GM19043 (cell line): ENCODE data around the gene SFTPB.
"Not testable (repeated sequence)": the region's sequence is repeated elsewhere in the genome, so short reads cannot be mapped to it uniquely, and the experiment has no call there.

ENCODE experiments used
- ATAC-seq: cut with Tn5 transposase; IDR thresholded peaks from one replicate; pipeline ENCODE4 v1.9.1; 2021; ENCODE audit warnings: low read depth; ENCODE audit not compliant: unreplicated experiment

Gene SFTPB

DNA sequence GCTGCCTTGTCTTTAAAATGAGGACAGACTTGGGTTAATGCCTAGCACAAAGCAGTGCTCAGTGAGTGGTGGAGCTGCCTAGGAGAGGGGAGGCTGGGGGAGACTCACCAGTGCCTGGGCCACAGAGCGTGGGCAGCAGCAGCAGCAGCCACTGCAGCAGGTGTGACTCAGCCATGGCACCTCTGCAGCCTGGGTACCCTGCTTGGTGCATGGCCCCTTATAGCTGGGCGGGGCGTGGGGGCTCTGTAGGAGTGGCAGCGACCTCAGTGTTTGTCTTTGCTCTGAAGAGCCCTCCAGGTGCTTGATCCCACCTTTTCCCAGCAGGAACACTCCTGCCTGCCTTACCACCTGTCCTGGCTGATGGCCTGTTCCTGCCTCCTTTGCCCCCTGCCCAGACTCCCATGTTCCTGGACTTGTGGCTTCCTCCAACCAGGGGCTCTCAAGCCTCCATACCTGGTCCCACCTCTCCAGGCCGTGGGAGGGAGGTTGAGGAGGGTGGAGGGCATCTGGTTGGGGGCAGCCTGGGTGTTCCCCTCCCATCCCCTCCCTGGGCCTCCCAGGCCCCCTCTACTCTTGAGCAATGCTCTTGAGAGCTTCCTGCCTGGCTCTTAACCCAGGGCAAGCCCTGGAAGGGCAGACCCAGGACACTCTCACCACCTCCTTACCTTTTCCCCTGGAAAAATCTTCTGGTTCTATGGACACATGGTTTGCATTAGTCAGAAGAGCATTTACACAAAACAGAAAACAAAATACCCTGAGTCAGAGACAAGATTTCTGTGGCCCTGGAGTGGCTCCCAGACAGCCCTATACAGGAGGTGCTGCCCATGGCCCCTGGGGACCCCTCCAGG lies at the start of gene SFTPB:
Gene SFTPB (minus strand): TSS at position 191 of the 848 bp plus-strand sequence. CDS start 16 bp downstream, at position 175.
- ATAC-seq = no peak

- ATAC-seq = no peak
These were observed 49.5 kb upstream of the SFTPB start for GRCh38 chr2:85717308-85718008.

DNA sequence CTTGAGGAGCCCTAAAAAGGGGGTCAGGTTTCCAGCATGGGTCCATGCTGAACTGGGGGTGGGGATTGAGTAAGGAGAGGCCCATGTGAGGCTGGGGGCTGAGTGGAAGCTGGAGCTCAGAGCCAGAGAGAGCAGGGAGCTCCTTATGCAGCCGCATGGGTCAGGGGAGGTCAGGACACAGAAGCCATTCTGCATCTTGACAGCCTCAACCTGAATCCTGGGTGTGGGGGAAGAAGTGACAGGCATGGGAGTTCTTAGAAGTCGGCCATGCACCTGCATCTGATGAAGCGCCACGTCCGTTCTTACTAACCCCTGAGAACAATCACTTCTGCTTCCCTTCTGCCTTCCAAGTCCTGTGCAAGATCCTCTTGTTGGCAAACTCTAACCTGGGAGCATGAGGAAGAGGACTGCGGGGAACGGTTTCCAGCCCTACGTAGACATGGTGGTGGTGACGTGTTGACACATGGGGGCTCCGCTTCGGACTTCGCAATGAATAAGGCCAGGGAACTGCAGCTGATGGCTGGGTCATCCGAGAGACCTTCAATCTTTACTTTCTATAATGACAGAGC lies 48.4 kb upstream of the SFTPB start:
- ATAC-seq = no peak

DNA sequence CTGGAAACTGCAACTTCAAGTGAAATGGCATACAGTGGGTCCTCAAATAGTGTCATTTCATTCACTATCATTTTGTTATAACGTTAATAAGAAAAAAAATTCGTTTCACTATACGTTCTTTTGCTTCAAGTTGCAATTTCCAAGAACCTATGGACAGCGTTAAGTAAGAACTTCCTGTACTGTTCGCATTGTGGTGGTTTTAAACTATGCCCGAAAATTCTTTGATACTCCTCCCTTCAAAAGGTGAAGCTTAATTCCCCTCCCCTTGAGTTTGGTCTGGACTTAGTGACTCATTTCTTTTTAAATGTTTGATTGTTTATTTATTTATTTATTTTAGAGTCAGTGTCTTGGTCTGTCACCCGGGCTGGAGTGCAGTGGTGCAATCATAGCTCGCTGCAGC lies 46.8 kb upstream of the SFTPB start:
- no peak for ATAC-seq

DNA sequence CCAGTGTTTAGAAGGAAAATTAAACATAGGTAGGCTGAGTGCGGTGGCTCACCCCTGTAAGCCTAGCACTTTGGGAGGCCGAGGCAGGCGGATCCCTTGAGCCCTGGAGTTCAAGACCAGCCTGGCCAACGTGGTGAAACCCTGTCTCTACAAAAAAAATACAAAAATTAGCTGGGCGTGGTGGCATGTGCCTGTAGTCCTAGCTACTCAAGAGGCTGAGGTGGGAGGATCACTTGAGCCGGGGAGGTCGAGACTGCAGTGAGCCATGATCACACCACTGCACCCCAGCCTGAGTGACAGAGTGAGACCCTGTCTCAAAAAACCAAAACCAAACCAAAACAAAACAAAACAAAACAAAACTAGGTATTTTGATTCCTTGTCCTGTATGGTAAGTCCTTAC lies 46.4 kb upstream of the SFTPB start:
- not testable (repeated sequence) for ATAC-seq

DNA sequence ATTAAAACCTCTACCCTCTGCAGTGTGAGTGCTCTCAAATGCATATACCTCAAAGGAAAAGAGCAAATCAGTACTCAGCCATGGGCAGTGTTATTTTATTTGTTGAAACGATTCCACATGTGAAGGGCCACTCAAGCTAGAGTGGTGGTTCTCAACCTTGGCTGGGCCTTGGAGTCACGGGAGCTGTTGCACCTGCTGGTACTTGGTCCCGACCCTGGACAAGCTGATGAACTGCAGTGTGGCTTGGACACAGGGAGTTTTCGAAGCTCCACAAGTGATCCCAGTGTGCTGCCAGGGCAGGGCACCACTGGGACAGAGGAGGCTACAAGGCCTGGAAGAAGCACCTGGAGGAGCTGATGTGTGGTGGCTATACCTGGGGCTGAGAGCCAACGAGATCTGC lies 45.8 kb upstream of the SFTPB start:
- ATAC-seq = no peak

DNA sequence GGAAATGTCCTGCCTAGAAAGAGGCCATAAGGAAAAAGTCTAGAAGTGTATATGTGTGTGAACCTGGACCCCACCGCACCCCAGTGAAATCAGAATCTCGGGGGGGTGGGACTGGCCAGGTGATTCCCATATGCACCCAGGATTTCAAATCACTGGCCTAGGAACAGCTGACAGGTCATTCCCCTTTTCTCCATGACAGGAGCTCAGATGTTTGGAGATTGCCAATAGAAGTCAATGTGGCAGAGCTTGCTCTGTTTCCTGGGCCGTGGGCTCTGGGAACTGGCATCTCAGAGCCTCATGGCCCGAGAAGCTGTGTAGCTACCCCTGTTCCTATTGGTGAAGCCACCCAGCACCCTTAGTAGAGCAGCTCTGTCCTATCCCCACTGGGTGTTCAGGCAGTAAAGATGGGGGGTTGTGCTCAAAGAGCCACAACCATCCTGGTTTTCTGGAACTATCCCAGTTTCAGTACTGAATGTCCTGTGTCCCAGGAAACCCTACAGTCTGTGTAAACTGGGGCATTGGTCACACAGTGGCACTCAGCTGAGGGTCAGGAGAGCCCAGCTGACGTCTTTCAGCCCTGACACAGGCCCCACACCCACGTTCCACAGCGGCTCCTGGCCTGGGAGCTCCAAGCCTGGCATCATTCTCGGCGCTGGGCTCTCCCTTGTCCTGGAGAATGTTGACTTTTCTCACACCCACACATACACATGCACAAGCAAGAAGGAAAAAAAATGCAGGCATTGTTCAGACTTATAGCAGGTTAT lies 45.0 kb upstream of the SFTPB start:
- no peak for ATAC-seq

- no peak for ATAC-seq
These were observed 44.3 kb upstream of the SFTPB start for GRCh38 chr2:85712336-85712735.

- ATAC-seq = no peak
These were observed 43.6 kb upstream of the SFTPB start for GRCh38 chr2:85711578-85712060.

DNA sequence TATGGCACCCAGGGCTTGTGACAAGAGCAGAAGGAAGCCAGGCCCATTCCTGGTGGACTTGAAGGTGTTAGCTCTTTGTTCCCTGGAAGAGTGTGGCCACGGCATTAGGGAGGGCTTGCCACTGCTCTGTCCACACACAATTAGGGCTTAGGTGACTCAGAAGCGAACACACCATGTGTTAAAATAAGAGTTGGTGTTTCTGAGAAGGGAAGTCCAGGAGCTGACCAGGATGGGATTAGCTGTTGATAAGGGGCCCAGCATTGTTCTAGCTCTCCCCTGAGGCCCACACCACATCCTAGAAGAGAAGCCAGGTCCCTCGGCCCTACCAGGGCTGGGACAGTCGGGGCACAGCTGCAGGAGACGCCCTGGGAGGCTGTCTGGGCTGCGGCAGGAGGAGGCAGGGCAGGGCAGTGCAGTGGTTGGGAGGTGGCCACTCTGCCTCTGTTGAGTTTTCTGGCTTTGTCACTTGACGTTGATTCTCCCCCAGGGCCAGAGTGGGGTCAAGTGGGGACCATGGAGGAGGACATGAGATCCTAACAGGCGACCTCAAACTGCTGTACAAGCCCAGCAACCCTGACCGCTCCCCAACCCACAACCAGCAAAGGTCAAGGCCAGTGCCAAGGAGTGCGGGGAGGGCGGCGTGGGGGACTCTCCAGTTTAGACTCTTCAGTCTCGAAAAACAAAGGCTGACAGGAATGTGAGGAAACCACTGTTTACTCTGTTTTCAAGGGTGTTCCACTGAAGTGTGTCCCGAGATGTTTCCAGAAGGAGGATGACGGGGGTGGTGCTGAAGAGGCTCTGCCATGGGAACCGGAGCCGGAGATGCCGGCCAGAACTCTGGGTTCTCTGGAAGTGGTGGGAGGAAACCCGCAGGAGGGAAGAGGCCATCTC lies 42.9 kb upstream of the SFTPB start:
- no peak for ATAC-seq

DNA sequence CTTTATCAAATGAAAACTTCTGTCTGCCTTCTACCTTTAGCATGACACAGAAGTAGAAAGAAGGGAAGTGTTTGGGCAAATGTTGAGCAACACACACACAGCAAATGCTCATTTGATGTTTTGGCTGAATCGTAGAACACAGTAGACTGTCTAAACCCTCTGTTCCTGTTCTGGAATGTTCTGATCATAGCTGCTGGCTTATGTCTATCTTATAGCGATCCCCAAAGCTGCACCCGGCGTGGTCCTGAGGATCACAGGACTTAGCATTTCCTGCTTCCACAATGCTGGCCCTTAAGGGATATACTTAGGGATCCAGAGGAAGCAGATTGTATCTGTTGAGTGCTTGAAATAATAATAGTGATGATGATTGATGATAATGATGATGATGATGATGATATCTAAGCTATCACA lies 41.4 kb upstream of the SFTPB start:
- no peak for ATAC-seq

- no peak for ATAC-seq
These were observed 40.6 kb upstream of the SFTPB start for GRCh38 chr2:85708641-85709040.

DNA sequence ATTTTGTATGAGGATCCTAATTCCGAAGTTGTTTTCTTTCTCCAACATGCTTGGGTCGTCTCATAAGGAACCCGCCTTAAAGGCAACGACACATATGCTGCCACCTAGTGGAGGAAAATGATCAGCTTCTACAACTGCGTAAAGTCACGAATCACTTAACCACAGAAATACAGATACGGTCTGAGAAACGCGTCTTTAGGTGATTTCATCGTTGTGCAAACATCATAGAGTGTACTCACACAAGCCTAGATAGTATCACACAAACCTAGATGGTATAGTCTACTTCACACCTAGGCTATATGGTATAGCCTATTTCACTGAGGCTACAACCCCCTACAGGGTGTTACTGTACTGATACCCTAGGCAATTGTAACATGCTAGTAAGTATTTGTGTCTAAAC lies 39.3 kb upstream of the SFTPB start:
- ATAC-seq = no peak

DNA sequence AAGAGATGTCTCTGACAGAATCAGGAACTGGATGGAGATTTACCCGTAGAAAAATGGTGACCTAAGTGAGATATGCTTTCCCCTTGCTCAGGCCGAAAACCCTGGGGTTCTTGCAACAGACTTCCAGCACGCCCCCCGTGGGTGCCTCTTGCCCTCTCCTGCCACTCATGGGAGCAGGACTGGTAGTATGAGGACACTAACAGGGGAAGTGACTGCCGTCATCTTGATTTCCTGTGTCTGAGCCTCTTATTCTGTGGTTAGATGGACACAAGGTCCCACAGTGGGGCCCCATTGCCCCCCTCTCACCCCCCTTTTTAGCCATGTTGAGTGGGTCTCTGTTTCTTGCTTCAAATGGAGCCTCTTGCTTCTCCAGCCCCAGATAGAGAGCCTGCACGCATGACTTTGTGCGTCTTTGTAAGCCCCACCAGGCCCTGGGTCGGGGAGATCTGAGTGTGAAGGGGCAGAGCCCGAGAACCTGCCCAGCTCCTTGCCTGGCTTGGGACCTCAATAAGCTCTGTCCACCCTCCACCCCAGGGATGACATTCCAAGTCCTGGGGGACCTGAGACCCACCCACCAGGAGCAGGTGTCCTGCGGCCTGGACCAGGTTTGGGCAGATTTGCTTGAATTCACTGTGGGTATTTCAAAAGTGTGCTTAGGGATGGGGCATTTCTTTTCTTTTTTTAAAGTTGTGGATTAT lies 38.7 kb upstream of the SFTPB start:
- no peak for ATAC-seq

DNA sequence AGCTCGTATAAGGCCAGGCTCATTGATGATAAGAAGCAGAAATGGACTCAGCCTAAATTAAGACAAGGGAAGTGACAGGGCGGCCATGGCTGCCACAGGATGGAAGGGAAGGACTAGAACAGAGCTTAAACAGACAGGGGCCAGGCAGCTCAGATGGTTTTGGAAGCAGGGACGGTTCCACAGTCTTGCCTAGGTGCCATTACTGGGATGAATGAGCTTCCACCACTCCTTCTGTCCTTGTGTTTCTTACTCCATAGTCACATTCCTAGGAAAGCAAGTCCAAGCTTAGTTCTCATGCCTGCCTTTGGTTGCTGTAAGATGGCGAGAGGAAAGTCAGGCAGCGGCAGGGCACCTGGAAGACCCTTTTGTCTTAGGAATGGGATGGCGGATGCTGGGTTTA lies 38.1 kb upstream of the SFTPB start:
- no peak for ATAC-seq

DNA sequence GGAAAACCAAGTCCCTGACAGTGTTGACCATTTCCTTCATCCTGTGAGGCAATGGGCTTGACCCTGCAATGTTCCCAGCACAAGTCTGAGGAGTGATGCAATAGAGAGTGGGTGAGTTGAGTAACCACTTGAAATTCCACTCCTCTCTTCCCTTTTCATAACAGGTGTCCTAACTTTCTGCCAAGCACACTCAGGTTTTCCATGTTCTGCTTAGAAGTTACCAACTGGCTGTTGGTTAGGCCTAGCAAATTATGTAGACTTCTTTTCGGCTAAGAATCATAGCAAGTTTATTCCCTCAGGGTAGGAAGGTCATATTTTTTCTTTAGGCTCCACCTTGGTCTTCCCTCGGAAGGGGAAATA lies 37.7 kb upstream of the SFTPB start:
- no peak for ATAC-seq

DNA sequence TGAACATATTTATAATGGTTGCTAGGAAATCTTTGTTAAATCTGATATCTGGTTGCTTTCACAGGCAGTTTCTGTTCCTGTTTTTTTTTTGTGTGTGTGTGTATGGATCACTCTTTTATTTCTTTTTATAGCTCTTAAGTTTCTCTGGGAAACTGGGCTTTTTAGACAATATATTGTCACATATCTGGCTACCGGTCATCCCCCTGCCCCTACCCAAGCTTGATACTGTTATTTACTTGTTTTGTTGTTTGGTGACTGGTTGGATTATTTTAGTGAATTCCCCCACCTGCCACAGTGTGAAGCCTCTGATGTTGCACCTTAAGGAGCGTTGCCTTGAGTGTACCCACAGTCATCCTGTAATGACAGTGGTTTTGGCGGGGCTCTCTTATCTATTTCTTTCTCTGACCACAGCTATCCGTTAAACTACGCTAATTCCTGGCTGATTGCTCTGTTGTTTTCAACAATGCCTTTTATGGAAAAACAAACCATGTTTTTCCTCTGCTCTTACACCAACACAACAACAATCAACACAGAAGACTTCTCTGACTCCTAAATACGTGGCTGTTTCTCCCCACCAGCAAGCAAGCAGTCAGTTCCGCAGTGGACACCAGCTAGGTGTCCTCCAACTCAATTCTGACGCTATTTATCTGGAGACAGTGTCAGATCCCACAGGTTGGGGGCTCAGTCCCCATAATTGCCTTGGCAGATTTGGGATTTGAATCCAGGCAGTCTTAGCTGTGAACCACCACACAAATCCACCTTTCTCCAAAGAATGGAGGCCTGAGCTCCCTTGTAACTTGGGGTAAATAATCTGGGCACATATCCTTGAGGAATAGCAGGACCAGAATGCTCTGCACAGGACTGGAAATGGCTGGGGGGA lies 37.0 kb upstream of the SFTPB start:
- ATAC-seq = peak; percentile 38

- ATAC-seq = no peak
These were observed 36.0 kb upstream of the SFTPB start for GRCh38 chr2:85704038-85704437.
